Large intestine (tissue), 3 donors: ENCODE measurements around the gene KIRREL3. TPM values are rescaled to one million over a fixed set of nuclear protein-coding genes. Genes with fewer than 3 reads are reported as not detected.
"Not testable (repeated sequence)": the region's sequence is repeated elsewhere in the genome, so short reads cannot be mapped to it uniquely, and the experiment has no call there.

ENCODE experiments used
- DNase-seq, 2 donors: peaks; one replicate each; pipeline versions ENCODE4 v3.0.0 to v3.0.0-alpha.2; 2013
- H3K27ac ChIP-seq: one replicate; pipeline ENCODE4 v1.5.1; 2013; ENCODE audit warnings: low read length
- H3K27me3 ChIP-seq: 2 replicates; pipeline ENCODE4 v1.6.1; 2013; ENCODE audit warnings: low read length; ENCODE audit not compliant: control insufficient read depth, insufficient read depth
- H3K36me3 ChIP-seq: 2 replicates; pipeline ENCODE4 v1.6.1; 2013; ENCODE audit warnings: low read length; ENCODE audit not compliant: control insufficient read depth, insufficient read depth
- H3K4me1 ChIP-seq: one replicate; pipeline ENCODE4 v1.6.1; 2013; ENCODE audit warnings: low read length; ENCODE audit not compliant: control insufficient read depth, insufficient read depth
- H3K4me3 ChIP-seq: one replicate; pipeline ENCODE4 v1.5.1; 2013; ENCODE audit warnings: low read length
- H3K9me3 ChIP-seq: one replicate; pipeline ENCODE4 v1.6.1; 2013; ENCODE audit warnings: mild to moderate bottlenecking, low read depth, low read length, moderate library complexity; ENCODE audit not compliant: control insufficient read depth
- WGBS: methylation state at CpG from one replicate; pipeline ENCODE4 v1.1.5; 2013; ENCODE audit warnings: low lambda C conversion rate; ENCODE audit not compliant: insufficient coverage; 5-methylcytosine and 5-hydroxymethylcytosine counted together
- polyA plus RNA-seq: library from polyadenylated mRNA; unstranded; fragments of 120-200 nt; gene quantifications from one replicate; pipeline ENCODE4 v1.2.1, GENCODE V29; 2013

Gene KIRREL3
- polyA plus RNA-seq, 1 donor: 0.96 TPM

DNA sequence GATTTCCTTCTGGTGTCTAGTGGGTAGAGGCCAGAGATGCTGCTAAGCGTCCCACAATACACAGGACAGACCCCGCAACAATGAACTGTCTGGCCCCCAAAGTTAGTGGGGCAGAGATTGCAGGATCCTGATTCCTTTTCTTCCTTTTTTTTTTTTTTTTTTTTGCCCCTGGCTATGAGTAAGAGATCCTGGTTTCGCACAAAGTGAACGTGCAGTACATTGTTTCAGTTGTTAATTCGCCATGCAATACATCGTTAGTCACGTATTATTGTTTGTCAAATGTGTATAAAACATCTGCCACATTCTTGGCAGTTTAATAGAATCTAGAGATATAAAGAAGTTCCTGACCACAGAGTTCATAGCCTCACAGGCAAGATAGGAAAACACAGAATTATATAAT lies 624.8 kb downstream of the KIRREL3 start:
- no peaks in the 10 kb centered on the region for H3K9me3 ChIP-seq
- H3K4me3 ChIP-seq: no peak overlapping the region
- H3K27ac ChIP-seq: no peak overlapping the region
- no peaks in the 10 kb centered on the region for H3K27me3 ChIP-seq
- H3K4me1 ChIP-seq: no peaks in the 10 kb centered on the region
- no peaks in the 10 kb centered on the region for H3K36me3 ChIP-seq
- WGBS: 80% methylated on average over 1 of the region's 7 CpGs
- no peak for DNase-seq

DNA sequence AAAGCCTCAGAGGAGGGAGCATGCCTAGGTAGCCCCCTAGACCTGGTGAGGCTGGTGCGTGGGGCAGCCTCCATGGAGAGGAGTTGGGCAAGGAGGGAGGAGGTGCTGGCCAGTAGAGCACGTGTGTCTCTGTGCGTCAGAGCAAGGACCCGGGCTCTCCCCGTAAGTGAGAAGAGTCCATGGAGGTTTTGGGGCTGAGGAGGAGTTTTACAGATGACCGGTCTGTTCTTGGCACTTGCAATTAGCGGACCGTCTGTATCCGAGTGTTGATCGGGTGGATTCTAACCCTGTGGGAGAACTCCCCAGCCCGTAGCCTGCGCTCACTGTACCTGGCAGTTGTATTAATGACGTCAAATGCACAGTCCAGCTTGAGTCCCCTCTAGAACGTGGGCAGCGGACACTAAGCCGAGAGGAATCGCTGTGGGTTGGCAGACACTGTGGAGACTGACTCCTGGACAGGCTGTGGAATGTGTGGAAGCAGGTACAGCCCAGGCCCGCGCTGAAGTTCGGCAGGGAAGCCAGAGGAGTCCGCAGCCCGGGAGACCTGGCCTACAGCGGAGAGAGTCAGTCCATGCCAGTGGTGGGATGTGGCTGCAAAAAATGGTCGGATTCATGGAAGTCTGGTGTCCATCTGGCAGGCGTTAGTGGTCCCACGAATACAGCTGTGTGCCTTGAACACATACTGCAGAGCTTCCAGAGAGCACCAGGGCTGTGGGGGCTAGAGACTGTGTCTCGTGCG lies 625.8 kb downstream of the KIRREL3 start:
- H3K4me3 ChIP-seq, H3K27ac ChIP-seq, H3K9me3 ChIP-seq, H3K27me3 ChIP-seq, H3K36me3 ChIP-seq, DNase-seq, H3K4me1 ChIP-seq: not testable (repeated sequence)
- no CpG with 5 or more reads among the region's 28 CpGs for WGBS

GRCh38 chr11:126373389-126374066 lies 627.0 kb downstream of the KIRREL3 start:
- H3K4me3 ChIP-seq, H3K27me3 ChIP-seq, H3K9me3 ChIP-seq, H3K4me1 ChIP-seq, DNase-seq, H3K36me3 ChIP-seq, H3K27ac ChIP-seq: not testable (repeated sequence)
- WGBS: no CpG with 5 or more reads among the region's 12 CpGs
